Activated T-cell treated with anti-CD3 and anti-CD28 coated beads, Interleukin-2, amount 50 U/mL, for 24 hours (primary cell): Measurements from ENCODE around the gene ENTPD1.
A peak's percentile ranks its signal among the peaks of the same experiment; 100 is the strongest.
"Not testable (repeated sequence)": the region's sequence is repeated elsewhere in the genome, so short reads cannot be mapped to it uniquely, and the experiment has no call there.

Experiments
- DNase-seq: peaks from one replicate; pipeline ENCODE4 v3.0.0-alpha.2; 2020
- H3K27ac Mint-ChIP-seq: 2 replicates; pipeline ENCODE4 v1.8.0; 2020; ENCODE audit warnings: mild to moderate bottlenecking, mixed read lengths
- H3K27me3 Mint-ChIP-seq: 2 replicates; pipeline ENCODE4 v1.8.0; 2020; ENCODE audit warnings: mixed read lengths
- H3K36me3 Mint-ChIP-seq: 2 replicates; pipeline ENCODE4 v1.8.0; 2020; ENCODE audit warnings: low read depth, mixed read lengths
- H3K4me1 Mint-ChIP-seq: 2 replicates; pipeline ENCODE4 v1.8.0; 2020; ENCODE audit warnings: low read depth, mixed read lengths
- H3K4me3 Mint-ChIP-seq: 2 replicates; pipeline ENCODE4 v1.8.0; 2020; ENCODE audit warnings: mild to moderate bottlenecking, moderate library complexity, mixed read lengths
- H3K9me3 Mint-ChIP-seq: 2 replicates; pipeline ENCODE4 v1.8.0; 2020; ENCODE audit warnings: mixed read lengths

ENTPD1 gene

DNA sequence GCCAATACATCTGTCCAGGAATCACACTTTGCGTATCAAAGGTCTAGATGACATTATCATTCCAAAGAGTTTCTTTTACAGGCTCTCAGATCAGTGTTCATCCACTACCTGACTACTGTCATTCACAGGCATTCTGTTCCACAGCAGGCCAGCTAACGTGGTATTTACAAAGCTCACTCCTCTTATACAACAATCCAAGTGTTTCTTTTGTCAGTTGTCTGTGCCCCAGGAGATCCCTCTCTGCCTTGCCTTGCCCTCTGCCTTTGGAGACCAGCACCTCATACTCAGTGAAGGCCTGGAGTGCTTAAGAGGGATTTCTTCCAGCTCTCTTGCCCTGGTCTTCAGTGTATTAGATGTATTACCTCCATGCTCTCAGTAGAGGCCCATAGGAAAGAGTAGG is 117.2 kb downstream of the ENTPD1 start:
- DNase-seq = no peak
- no peak overlapping the region for H3K4me3 Mint-ChIP-seq
- H3K27me3 Mint-ChIP-seq = no peaks in the 10 kb centered on the region
- H3K4me1 Mint-ChIP-seq = no peaks in the 10 kb centered on the region
- H3K9me3 Mint-ChIP-seq = no peaks in the 10 kb centered on the region
- H3K36me3 Mint-ChIP-seq = peaks cover 64% of the 10 kb centered on the region
- no peak overlapping the region for H3K27ac Mint-ChIP-seq

DNA sequence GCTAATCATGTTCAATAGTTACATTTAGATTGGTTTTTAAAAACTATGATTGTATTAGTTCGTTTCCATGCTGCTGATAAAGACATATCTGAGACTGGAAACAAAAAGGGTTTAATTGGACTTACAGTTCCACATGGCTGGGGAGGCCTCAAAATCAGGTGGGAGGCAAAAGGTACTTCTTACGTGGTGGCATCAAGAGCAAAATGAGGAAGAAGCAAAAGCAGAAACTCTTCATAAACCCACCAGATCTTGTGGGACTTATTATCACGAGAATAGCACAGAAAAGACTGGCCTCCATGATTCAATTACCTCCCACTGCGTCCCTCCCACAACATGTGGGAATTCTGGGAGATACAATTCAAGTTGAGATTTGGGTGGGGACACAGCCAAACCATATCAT is 117.7 kb downstream of the ENTPD1 start:
- Mint-ChIP-seq H3K4me1 (no peaks in the 10 kb centered on the region), H3K4me3 (no peak overlapping the region), H3K27me3 (no peaks in the 10 kb centered on the region), H3K9me3 (no peaks in the 10 kb centered on the region), H3K27ac (no peak overlapping the region), H3K36me3 (peaks cover 68% of the 10 kb centered on the region)
- DNase-seq = no peak

DNA sequence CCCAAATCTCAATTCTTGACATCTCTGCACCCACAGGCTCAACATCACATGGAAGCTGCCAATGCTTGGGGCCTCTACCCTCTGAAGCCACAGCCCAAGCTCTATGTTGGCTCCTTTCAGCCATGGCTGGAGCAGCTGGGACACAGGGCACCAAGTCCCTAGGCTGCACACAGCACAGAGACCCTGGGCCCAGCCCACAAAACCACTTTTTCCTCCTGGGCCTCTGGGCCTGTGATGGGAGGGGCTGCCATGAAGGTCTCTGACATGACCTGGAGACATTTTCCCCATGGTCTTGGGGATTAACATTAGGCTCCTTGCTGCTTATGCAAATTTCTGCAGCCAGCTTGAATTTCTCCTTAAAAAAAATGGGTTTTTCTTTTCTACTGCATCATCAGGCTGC is 118.8 kb downstream of the ENTPD1 start:
- not testable (repeated sequence) for H3K27me3 Mint-ChIP-seq, H3K4me3 Mint-ChIP-seq, H3K27ac Mint-ChIP-seq, H3K9me3 Mint-ChIP-seq, H3K4me1 Mint-ChIP-seq, DNase-seq
- H3K36me3 Mint-ChIP-seq = peaks cover 72% of the 10 kb centered on the region

DNA sequence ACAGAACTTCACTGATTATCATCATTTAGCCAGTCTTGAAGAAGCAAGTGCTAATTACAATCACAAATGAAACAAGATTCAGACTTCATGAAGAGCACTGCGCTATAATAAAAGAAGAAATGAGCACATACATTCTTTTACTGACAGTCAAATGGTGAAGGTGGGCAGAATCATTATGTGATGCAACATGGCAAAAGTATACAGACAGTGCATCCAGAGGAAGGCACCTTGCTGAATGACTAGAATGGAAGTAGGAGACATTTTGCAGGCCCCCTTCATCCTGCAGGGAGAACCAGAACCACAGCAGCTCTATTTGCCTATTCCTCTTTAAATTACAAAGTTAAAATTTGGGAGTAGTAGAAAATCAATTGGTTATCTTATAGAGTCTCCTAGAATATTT is 120.8 kb downstream of the ENTPD1 start:
- no peak for DNase-seq
- Mint-ChIP-seq H3K4me3 (no peak overlapping the region), H3K36me3 (peaks cover 70% of the 10 kb centered on the region), H3K27me3 (no peaks in the 10 kb centered on the region), H3K4me1 (no peaks in the 10 kb centered on the region), H3K27ac (no peak overlapping the region), H3K9me3 (no peaks in the 10 kb centered on the region)

DNA sequence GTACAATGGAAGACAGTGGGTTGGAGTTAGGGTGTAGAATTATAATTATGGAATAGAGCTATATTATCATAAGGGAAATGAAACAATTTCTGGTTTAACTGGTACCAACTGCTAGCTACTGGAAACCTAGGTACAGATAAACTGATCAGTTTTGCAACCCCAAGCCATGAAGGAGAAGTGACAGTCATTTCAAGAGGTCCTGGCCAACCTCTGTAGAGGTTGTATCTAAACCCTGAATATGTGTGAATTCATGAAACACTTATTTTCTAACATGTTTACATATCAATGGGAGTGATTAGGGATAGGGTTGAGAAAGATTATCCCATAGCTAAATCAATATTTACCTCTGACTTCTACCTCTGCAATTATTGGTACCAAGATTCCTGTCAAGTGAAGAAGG is 121.9 kb downstream of the ENTPD1 start:
- Mint-ChIP-seq H3K27me3 (no peaks in the 10 kb centered on the region), H3K9me3 (no peaks in the 10 kb centered on the region), H3K36me3 (peaks cover 64% of the 10 kb centered on the region), H3K4me3 (no peak overlapping the region), H3K27ac (no peak overlapping the region), H3K4me1 (no peaks in the 10 kb centered on the region)
- DNase-seq = no peak

DNA sequence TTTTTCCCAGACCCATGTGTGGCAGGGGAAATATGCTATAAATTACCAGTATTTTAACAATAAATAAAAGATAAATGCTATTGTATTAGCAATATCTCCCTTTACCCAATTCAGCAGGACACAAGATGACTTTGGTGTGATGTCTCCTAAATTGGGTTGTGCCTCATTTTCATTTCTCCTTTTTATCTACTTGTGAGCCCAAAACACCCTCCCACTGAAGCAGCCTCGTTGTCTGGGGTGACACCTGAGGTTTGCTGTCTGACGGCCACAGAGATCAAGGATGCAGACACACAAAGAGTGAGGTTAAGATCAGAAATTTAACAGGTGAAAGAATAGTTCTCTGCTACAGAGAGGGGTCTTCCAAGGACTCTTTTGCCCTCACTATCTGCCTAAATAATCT is 124.7 kb downstream of the ENTPD1 start:
- Mint-ChIP-seq H3K4me1 (no peaks in the 10 kb centered on the region), H3K27ac (no peak overlapping the region), H3K36me3 (peaks cover 47% of the 10 kb centered on the region), H3K9me3 (no peaks in the 10 kb centered on the region), H3K4me3 (no peak overlapping the region), H3K27me3 (no peaks in the 10 kb centered on the region)
- DNase-seq = no peak

DNA sequence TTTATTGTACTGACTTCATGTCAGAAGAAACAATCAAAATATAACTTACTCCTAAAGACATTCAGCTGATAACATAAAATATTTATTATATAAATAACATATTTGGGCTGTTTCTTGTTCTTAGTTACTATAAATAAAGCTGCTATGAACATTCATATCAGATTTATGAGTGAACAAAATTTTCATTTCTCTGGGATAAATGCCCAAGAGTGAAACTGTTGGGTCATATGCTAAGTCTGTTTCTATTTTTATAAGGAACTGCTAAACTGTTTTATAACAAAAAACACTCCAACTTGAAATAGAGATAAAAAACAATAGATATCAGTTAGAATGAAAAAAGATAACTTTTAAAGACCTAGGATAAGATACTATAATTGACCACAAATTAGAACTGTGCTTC is 125.4 kb downstream of the ENTPD1 start:
- Mint-ChIP-seq H3K4me3 (no peak overlapping the region), H3K9me3 (no peaks in the 10 kb centered on the region), H3K4me1 (no peaks in the 10 kb centered on the region), H3K36me3 (peaks cover 45% of the 10 kb centered on the region), H3K27me3 (no peaks in the 10 kb centered on the region), H3K27ac (no peak overlapping the region)
- DNase-seq = no peak

DNA sequence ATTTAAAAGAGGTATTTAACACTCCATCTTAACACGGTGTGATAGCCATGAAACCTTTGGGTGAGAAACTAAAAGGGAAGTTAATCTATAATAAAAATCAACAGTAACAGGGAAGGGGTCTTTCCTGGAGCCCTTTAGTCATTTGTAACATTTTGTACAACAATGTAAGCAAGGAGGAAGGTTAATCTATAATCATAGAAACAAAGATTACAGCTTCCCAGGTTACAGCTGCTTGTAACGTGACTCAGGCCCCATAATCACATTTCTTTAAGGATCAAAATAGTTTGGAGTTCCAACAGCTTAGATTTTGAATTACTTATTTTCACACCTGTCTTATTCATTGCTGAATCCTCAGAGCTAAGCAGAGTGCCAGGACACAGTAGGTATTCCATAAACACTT is 133.9 kb downstream of the ENTPD1 start:
- no peak for DNase-seq
- H3K27ac Mint-ChIP-seq = no peak overlapping the region
- H3K4me1 Mint-ChIP-seq = no peaks in the 10 kb centered on the region
- H3K4me3 Mint-ChIP-seq = no peak overlapping the region
- H3K36me3 Mint-ChIP-seq = peaks cover 73% of the 10 kb centered on the region
- no peaks in the 10 kb centered on the region for H3K27me3 Mint-ChIP-seq
- H3K9me3 Mint-ChIP-seq = no peaks in the 10 kb centered on the region

DNA sequence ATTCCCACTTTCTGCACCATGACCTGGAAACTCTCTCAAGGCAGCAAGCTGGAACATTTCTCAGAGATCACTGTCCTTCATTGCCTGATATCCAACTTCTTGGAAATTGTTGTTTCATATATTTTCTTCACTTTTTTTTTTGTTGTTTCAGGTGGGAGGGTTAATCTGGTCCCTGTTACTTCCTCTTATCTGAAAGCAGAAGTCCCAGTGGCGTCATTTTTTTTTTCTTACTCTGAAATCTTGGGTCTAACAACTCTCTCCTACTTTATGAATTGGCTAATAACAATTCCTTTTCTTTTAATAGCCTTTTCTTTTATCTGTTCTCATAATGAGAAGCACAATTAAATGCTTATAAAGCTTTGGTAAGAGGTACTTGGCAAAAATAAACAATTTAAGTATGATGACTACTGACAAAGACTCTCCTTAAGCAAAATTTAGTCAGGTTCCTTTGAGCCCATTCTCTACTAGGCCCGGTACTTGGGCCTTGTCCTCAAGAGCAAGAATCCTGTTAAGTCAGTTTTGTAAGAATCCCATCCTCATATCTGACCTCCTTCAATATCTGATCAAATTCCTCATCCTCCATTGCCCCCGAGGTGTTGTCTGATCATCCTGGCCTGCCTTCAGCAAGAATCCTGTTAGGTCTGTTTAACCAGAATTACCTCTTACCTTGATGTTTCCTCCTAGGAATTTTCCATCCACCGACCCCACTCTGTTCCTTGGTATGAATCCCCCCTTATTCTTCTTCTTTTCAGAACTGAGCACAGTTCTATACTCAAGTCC is 140.3 kb downstream of the ENTPD1 start:
- peaks cover 89% of the 10 kb centered on the region for H3K36me3 Mint-ChIP-seq
- DNase-seq = no peak
- H3K4me1 Mint-ChIP-seq = no peaks in the 10 kb centered on the region
- no peaks in the 10 kb centered on the region for H3K9me3 Mint-ChIP-seq
- H3K27me3 Mint-ChIP-seq = no peaks in the 10 kb centered on the region
- no peak overlapping the region for H3K4me3 Mint-ChIP-seq
- H3K27ac Mint-ChIP-seq = no peak overlapping the region

DNA sequence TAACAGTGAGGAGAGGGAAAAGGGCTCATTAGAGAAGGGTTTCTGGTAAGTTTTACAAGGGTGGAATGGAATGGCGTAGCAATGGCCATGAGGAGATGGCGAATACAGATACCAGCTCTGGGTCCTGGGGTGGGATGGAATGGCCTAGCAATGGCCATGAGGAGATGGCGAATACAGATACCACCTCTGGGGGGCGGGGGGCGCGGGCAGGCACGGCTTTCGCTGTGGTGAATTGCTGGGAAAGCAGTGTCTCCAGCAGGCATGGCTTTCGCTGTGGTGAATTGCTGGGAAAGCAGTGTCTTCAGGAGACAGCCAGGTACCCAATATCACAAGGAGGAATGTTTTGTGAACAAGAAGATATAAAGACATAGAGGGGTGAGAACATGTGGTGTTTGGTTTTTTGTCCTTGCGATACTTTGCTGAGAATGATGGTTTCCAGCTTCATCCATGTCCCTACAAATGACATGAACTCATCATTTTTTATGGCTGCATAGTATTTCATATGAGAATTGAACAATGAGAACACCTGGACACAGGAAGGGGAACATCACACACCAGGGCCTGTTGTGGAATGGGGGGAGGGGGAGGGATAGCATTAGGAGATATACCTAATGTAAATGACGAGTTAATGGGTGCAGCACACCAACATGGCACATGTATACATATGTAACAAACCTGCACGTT is 150.1 kb downstream of the ENTPD1 start:
- H3K36me3 Mint-ChIP-seq = peaks cover 14% of the 10 kb centered on the region
- not testable (repeated sequence) for H3K27ac Mint-ChIP-seq, H3K9me3 Mint-ChIP-seq, DNase-seq, H3K27me3 Mint-ChIP-seq
- H3K4me3 Mint-ChIP-seq = peak overlapping the region; percentile 28
- H3K4me1 Mint-ChIP-seq = peaks cover 16% of the 10 kb centered on the region

DNA sequence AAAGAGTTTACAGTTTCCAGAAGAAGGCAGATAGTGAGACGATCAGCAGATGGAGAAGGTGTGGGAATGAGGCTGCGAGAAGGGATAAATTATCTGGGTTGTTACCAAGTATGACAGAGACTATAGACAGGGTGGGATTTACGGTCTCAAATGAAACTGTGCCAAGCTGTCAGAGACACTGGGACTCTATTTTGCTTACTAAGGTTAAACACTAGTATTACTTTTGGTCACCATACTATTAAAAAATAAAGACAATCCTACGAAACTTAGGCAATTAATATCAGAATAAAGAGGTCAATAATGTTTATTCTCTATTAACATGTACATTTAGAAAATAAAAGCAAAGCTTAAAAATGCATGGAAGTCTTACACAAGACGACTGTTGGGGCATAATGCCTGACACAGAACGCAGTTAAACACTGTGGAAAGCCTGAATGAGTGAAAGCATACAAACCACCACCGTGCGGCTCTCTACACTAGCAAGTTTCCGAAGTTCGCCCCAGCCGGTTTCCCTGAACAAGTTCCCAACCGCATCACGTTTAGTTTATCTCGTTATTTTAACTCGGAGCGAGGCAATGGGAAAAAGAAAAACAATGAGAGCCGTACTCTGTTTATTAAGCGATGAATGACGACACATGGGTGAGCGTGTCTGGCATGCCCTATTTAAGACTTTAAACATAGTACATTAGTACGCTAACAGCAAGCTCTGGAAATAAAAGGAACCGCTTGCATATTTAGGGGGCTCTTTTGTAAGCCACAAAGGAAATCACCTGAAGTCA is 150.9 kb downstream of the ENTPD1 start:
- Mint-ChIP-seq H3K4me3 (peak overlapping the region; percentile 93), H3K36me3 (peaks cover 14% of the 10 kb centered on the region), H3K27ac (peak overlapping the region; percentile 96), H3K4me1 (peaks cover 16% of the 10 kb centered on the region), H3K27me3 (no peaks in the 10 kb centered on the region), H3K9me3 (no peaks in the 10 kb centered on the region)
- peak; percentile 54 for DNase-seq

DNA sequence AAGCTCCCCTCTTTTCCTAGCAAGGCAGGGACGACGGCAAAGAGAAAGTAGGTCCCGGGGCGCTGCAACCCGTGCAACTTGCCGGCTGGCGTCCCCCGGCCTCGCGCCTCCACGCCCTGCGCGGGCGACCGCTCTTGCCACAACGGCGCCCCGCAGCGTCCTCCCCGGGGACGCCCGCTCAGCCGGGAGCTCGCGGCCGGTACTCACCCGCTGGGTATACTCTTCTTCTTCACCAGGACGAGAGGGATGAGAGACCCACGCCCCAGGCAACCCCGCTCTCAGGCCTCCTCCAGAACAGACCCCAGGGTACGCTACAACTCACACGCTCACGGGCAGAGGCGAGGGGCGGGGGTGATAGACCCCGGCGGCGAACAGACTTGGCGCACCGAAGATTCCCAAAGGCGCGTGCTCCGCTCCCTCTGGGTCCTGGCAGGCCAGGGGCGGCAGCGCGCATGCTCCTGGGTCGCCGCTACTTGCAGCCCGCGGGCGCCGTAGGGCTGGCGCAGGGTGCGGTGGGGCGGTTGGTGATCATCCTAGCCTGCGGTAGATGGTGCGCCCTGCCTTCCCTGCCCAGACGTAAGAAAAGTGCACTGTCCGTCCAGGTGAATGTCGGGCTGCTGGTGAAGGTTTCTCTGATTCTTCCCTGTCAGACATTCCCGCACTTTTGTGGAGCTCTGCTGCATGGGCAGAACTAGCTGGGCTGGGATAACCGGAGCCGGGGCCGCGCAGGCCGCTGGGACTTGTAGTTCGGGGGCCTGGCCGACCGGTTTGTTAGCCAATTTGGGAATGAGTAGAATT is 151.7 kb downstream of the ENTPD1 start, which contains the start of gene CC2D2B:
CC2D2B (plus strand) TSS at position 520 of the 798 bp plus-strand sequence. CDS start 3,349 bp downstream, outside the sequence.
- Mint-ChIP-seq H3K4me3 (peak within 1 kb of the TSS; percentile 93), H3K36me3 (peaks cover 14% of the 10 kb centered on the region), H3K9me3 (no peaks in the 10 kb centered on the region), H3K27ac (peak within 1 kb of the TSS; percentile 96), H3K27me3 (no peaks in the 10 kb centered on the region), H3K4me1 (peaks cover 16% of the 10 kb centered on the region)
- peak; percentile 87 for DNase-seq

DNA sequence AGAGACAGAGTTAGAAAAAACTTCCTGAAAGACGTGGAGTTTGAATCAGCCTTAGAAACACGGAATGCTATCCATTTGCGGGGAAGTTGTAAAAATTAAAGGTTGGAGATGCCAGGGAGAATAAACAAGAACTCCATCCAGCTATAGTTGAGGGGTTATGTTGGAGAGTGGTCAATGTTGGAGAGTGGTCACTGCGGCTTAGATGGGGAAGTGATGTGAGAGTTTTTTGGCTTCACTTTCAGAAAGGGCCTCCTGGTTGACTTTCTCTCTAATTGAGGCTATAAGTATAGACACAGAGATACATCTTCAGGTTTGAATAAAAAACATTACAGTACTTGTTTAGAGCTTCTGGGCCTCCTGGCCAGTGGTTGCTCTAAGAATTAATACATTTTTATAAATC is 152.5 kb downstream of the ENTPD1 start:
- H3K4me1 Mint-ChIP-seq = peaks cover 16% of the 10 kb centered on the region
- no peaks in the 10 kb centered on the region for H3K27me3 Mint-ChIP-seq
- no peaks in the 10 kb centered on the region for H3K9me3 Mint-ChIP-seq
- H3K27ac Mint-ChIP-seq = no peak overlapping the region
- peak overlapping the region; percentile 54 for H3K4me3 Mint-ChIP-seq
- peaks cover 14% of the 10 kb centered on the region for H3K36me3 Mint-ChIP-seq
- no peak for DNase-seq

DNA sequence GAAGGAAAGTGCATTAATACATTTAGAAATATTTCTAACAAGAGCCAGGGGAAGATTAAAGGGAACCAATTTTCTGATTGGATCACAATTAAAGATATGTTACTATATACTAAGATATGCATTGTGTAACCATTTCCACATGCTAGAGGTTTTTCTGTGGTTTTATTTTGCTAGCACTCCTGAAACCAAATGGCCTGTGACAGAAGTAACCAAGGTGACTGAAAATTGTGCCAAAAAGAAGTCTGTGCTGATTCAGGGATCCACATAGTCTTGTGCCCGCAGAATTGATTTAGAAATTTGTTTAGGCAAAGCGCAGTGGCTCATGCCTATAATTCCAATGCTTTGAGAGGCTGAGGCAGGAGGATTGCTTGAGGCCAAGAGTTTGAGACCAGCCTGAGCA is 153.6 kb downstream of the ENTPD1 start:
- H3K9me3 Mint-ChIP-seq = no peaks in the 10 kb centered on the region
- H3K4me1 Mint-ChIP-seq = peaks cover 16% of the 10 kb centered on the region
- DNase-seq = no peak
- H3K27me3 Mint-ChIP-seq = peaks cover 2% of the 10 kb centered on the region
- H3K27ac Mint-ChIP-seq = no peak overlapping the region
- H3K4me3 Mint-ChIP-seq = no peak overlapping the region
- peaks cover 14% of the 10 kb centered on the region for H3K36me3 Mint-ChIP-seq
